GM12878 (cell line): ENCODE measurements around the gene TLR9. TPM values are rescaled to one million over a fixed set of nuclear protein-coding genes. Genes with fewer than 3 reads are reported as not detected.
A peak's percentile ranks its signal among the peaks of the same experiment; 100 is the strongest.

Experiments
- ATAC-seq: fragments of 200-7000 bp; cut with Tn5 transposase; 3 replicates; pipeline ENCODE4 v1.9.1; 2020; ENCODE audit warnings: mild to moderate bottlenecking, moderate library complexity
- BruUV-seq: library from RNA; stranded (reverse); fragments of 400-500 nt; replicated peaks from 2 replicates; lab custom pipeline; 2021; lab: Mats Ljungman, UMichigan
- CTCF ChIA-PET: fragments of 300-600 bp; sonication (Branson Sonifier 250); formaldehyde crosslinking; extraction: SDS; loops from one replicate; lab custom pipeline; 2021; ENCODE audit warnings: inconsistent platforms; lab: Yijun Ruan, JAX
- POLR2A ChIA-PET: fragments of 350-600 bp; formaldehyde crosslinking; extraction: SDS; loops from one replicate; lab custom pipeline; 2021; ENCODE audit warnings: inconsistent platforms; lab: Charles Lee
- RAD21 ChIA-PET: fragments of 300-600 bp; sonication (Branson Sonifier 250); formaldehyde crosslinking; loops from one replicate; lab custom pipeline; 2023; ENCODE audit warnings: antibody characterized with exemption; ENCODE audit not compliant: unreplicated experiment; lab: Charles Lee
- SMC1A ChIA-PET: fragments of 300-600 bp; sonication (Branson Sonifier 250); formaldehyde crosslinking; loops from one replicate; lab custom pipeline; 2023; ENCODE audit not compliant: unreplicated experiment, uncharacterized antibody; lab: Charles Lee
- DNase-seq: peaks from one replicate; pipeline ENCODE4 v3.0.0-alpha.2; 2011; ENCODE audit warnings: low read depth, low spot score
- FAIRE-seq: peaks from 3 replicates; lab custom pipeline; 2011; peaks lifted over from hg19 to GRCh38; lab: Jason Lieb, UNC
- H2AFZ ChIP-seq: 2 replicates; pipeline ENCODE4 v1.6.0; 2011; ENCODE audit warnings: low read depth, low read length, control low read depth; ENCODE audit not compliant: control insufficient read depth
- H3K27ac ChIP-seq: 2 replicates; pipeline ENCODE4 v1.5.1; 2011; ENCODE audit warnings: control low read depth; ENCODE audit not compliant: control insufficient read depth, insufficient read depth
- H3K27me3 ChIP-seq, 2 experiments: replicated peaks in 1 of 2; 2 replicates each; pipeline versions ENCODE4 v1.6.0 to v1.6.1; 2011; ENCODE audit warnings: low read length in 1 of 2; ENCODE audit not compliant: control insufficient read depth in 2 of 2, insufficient read depth in 2 of 2
- H3K36me3 ChIP-seq, 2 experiments: 2 replicates each; pipeline ENCODE4 v1.5.1; 2011; ENCODE audit warnings: low read length in 1 of 2; ENCODE audit not compliant: control insufficient read depth in 2 of 2, insufficient read depth in 2 of 2
- H3K4me1 ChIP-seq: 2 replicates; pipeline ENCODE4 v1.6.1; 2011; ENCODE audit warnings: mild to moderate bottlenecking, low read length, moderate library complexity, mixed read lengths; ENCODE audit not compliant: control insufficient read depth, insufficient read depth
- H3K4me2 ChIP-seq: 2 replicates; pipeline ENCODE4 v1.6.0; 2011; ENCODE audit warnings: control low read depth; ENCODE audit not compliant: control insufficient read depth, insufficient read depth
- H3K4me3 ChIP-seq: fragments of 200-600 bp; sonication (generic); 2 replicates; pipeline ENCODE4 v1.5.1; 2016
- H3K79me2 ChIP-seq: 2 replicates; pipeline ENCODE4 v1.6.0; 2011; ENCODE audit warnings: low read length; ENCODE audit not compliant: control insufficient read depth, insufficient read depth
- H3K9ac ChIP-seq: 2 replicates; pipeline ENCODE4 v1.8.0; 2011; ENCODE audit warnings: low read length, control low read depth, mixed read lengths; ENCODE audit not compliant: control insufficient read depth, insufficient read depth
- H3K9me3 ChIP-seq: replicated peaks from 3 replicates; pipeline ENCODE4 v1.5.1; 2011; ENCODE audit warnings: mild to moderate bottlenecking, low read length; ENCODE audit not compliant: control insufficient read depth, insufficient read depth
- H4K20me1 ChIP-seq: 2 replicates; pipeline ENCODE4 v1.6.0; 2011; ENCODE audit not compliant: control insufficient read depth, insufficient read depth
- ATF7 ChIP-seq: fragments of 450-650 bp; IDR thresholded peaks from 2 replicates; pipeline ENCODE4 v1.6.1; 2016; ENCODE audit warnings: low read depth, mild to moderate bottlenecking
- EED ChIP-seq: sonication (generic); IDR thresholded peaks from 2 replicates; pipeline ENCODE4 v1.6.1; 2016; ENCODE audit warnings: antibody characterized with exemption, low read depth
- KAT2A ChIP-seq: conservative IDR thresholded peaks from 2 replicates; pipeline ENCODE4 v1.6.1; 2011; ENCODE audit warnings: low read depth, low read length; ENCODE audit not compliant: control insufficient read depth
- KLF5 ChIP-seq: fragments of 450-650 bp; IDR thresholded peaks from 2 replicates; pipeline ENCODE4 v1.6.1; 2014; ENCODE audit warnings: mild to moderate bottlenecking; ENCODE audit not compliant: partially characterized antibody
- MYC ChIP-seq: IDR thresholded peaks from 2 replicates; pipeline ENCODE4 v1.6.1; 2011; ENCODE audit warnings: mild to moderate bottlenecking, low read length, moderate library complexity, inconsistent platforms; ENCODE audit not compliant: insufficient read depth, insufficient replicate concordance, insufficient read length, severe bottlenecking
- PML ChIP-seq: IDR thresholded peaks from 2 replicates; pipeline ENCODE4 v1.6.1; 2012; ENCODE audit warnings: low read length, inconsistent platforms
- SMAD1 ChIP-seq: fragments of 450-650 bp; IDR thresholded peaks from 2 replicates; pipeline ENCODE4 v1.6.1; 2018; ENCODE audit warnings: mild to moderate bottlenecking, low read depth; ENCODE audit not compliant: partially characterized antibody
- SUZ12 ChIP-seq: fragments of 200-600 bp; sonication (generic); IDR thresholded peaks from one replicate; pipeline ENCODE4 v1.6.1; 2018; ENCODE audit warnings: antibody characterized with exemption, mild to moderate bottlenecking; ENCODE audit not compliant: unreplicated experiment
- WGBS: methylation state at CpG from one replicate; pipeline ENCODE4 v1.1.6; 2016; ENCODE audit warnings: low lambda C conversion rate; ENCODE audit not compliant: insufficient replicate concordance, insufficient coverage; ENCODE audit errors: missing lambda C conversion rate; 5-methylcytosine and 5-hydroxymethylcytosine counted together
- in situ Hi-C: fragments of 300-500 bp; cut with MboI; formaldehyde crosslinking; loops from 9 replicates; pipeline ENCODE4 v1.14.3; 2018; ENCODE audit warnings: mixed read lengths
- intact Hi-C: fragments of 100-400 bp; cut with micrococcal nuclease; formaldehyde crosslinking; loops from one replicate; pipeline ENCODE4 v1.14.2; 2022; ENCODE audit not compliant: unreplicated experiment
- polyA plus RNA-seq, 11 experiments: library from polyadenylated mRNA; depleted of rRNA in 4 of 11; unstranded in 6 of 11; stranded (reverse) in 5 of 11; fragments of >200 nt; fragmentation: Nextera tagmentation in 4 of 11; fragmentation: Illumina TruSeq in 1 of 11; extraction: Ambion mirVana in 4 of 11; extraction: Trizol in 1 of 11; gene quantifications; 1 replicate in 1 of 11; 2 replicates in 10 of 11; pipeline versions ENCODE4 v1.2.1 to v1.2.3, GENCODE V29; 2011 to 2016; ENCODE audit warnings: inconsistent platforms in 2 of 11, missing spikeins in 2 of 11, low read depth in 1 of 11
- total RNA-seq, 4 experiments: library from RNA; depleted of rRNA in 3 of 4; stranded (reverse); fragments of >200 nt in 3 of 4; fragmentation: Illumina TruSeq in 1 of 4; extraction: Trizol in 1 of 4; gene quantifications; 2 replicates each; pipeline versions ENCODE4 v1.2.1 to v1.2.3, GENCODE V29; 2013 to 2021
- TF ChIP-seq, protein P1 (sequence below), 3 experiments: IDR thresholded peaks in 2 of 3; conservative IDR thresholded peaks in 1 of 3; 2 replicates each; pipeline ENCODE4 v1.5.1; 2011; ENCODE audit warnings: low read depth in 3 of 3, low read length in 3 of 3, mild to moderate bottlenecking in 3 of 3, control low read depth in 2 of 3, moderate library complexity in 2 of 3, inconsistent platforms in 1 of 3, mixed read lengths in 1 of 3; ENCODE audit not compliant: control insufficient read depth in 2 of 3, insufficient read depth in 1 of 3; ENCODE audit errors: extremely low read depth in 1 of 3
- TF ChIP-seq, protein P2 (sequence below): IDR thresholded peaks from 2 replicates; pipeline ENCODE4 v1.6.1; 2011; ENCODE audit warnings: borderline replicate concordance, low read depth, mild to moderate bottlenecking, moderate library complexity, mixed read lengths, low read length; ENCODE audit not compliant: insufficient read depth; ENCODE audit errors: extremely low read length

Gene TLR9
- total and polyA plus RNA-seq, 10 of the 15 experiments (the other 5 are each of a cell fraction or from before 2014, with no cell fraction given) = 0.10 to 4.8 (median 0.53) TPM; not detected in 1

DNA sequence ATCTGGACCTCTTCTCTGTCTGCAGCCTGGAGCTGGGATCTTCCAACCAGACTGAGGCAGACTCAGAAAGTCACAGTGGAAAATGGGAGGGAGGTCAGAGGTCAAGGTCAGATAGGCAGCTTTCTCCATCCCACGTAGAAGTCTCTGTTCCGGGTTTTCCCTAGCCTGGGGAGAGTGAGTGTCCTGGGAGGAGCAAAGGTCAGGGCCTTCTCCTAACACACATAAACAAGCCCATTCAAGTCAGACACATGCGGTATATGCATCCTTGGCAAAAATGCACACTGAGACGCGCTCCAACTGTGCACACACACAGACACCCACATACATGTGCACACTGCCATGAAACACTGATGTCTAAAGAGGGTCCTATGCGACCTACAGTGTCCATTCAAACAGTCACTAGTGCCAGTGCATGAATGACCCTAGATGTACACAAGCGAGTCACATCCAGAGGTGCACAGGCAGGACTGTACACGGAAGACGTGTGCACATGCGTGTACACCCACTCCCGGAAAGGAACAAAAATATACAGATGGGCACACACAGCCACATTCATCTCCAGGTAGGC lies 12.8 kb upstream of the TLR9 start (continued):
- TF ChIP-seq ATF7 (no peak), SUZ12 (no peak)
- TF ChIP-seq, all 136 proteins: peak for 16

DNA sequence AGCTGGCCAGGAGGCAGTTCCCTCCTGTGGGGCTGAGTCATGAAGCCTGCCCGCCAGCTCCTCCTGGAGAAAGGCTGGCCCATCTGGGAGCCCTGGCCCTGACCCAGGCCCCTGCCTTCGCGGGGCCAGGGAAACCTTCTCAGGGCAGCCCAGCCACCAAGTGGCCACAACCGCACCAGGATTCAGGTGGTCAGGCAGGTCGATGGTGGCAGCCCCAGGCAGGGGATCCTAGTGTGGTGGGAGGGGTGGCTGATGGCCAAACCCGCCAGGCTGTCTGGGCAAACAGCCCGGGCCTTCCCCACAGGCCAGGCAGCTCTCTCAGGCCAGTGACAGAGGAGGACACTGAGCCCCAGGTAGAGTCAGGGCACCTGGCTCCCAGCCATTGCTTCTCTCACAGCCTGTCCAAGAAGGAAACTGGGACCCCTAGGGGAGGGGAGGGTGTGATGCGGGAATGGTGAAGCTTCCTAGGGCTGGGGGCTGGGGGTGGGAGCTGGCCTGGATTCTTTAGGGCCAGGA lies 12.3 kb upstream of the TLR9 start:
- peak overlapping the region; percentile 93 for H3K4me3 ChIP-seq
- in situ Hi-C loops = no loop called here
- H4K20me1 ChIP-seq = no peaks in the 10 kb centered on the region
- no TSS peak for BruUV-seq
- TF ChIP-seq, protein P1, sequence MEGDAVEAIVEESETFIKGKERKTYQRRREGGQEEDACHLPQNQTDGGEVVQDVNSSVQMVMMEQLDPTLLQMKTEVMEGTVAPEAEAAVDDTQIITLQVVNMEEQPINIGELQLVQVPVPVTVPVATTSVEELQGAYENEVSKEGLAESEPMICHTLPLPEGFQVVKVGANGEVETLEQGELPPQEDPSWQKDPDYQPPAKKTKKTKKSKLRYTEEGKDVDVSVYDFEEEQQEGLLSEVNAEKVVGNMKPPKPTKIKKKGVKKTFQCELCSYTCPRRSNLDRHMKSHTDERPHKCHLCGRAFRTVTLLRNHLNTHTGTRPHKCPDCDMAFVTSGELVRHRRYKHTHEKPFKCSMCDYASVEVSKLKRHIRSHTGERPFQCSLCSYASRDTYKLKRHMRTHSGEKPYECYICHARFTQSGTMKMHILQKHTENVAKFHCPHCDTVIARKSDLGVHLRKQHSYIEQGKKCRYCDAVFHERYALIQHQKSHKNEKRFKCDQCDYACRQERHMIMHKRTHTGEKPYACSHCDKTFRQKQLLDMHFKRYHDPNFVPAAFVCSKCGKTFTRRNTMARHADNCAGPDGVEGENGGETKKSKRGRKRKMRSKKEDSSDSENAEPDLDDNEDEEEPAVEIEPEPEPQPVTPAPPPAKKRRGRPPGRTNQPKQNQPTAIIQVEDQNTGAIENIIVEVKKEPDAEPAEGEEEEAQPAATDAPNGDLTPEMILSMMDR (IDR thresholded peaks at IDR 0.05 in 2 of 3, conservative IDR thresholded peaks at IDR 0.05 in 1 of 3; ENCODE audit: control insufficient read depth in 2 of 3, extremely low read depth in 1 of 3, insufficient read depth in 1 of 3, low read depth in 3 of 3, low read length in 3 of 3) = 0 out of 6 replicates have a peak, but pooled peaks of 1 of the 3 experiments have one; percentile 4
- TF ChIP-seq KAT2A = no peak
- TF ChIP-seq EED = peak; percentile 1; the same call in 1 of the 2 replicates
- no peak for TF ChIP-seq KLF5
- no peak for TF ChIP-seq PML
- TF ChIP-seq, protein P2, sequence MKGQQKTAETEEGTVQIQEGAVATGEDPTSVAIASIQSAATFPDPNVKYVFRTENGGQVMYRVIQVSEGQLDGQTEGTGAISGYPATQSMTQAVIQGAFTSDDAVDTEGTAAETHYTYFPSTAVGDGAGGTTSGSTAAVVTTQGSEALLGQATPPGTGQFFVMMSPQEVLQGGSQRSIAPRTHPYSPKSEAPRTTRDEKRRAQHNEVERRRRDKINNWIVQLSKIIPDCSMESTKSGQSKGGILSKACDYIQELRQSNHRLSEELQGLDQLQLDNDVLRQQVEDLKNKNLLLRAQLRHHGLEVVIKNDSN = no peak
- no peak for TF ChIP-seq SMAD1
- no peak for TF ChIP-seq MYC
- no peaks in the 10 kb centered on the region for H3K9me3 ChIP-seq
- ATAC-seq (no peak), DNase-seq (no peak), FAIRE-seq (no peak)
- ChIA-PET RAD21 (interaction anchor here (1.2 to 1.8 kb wide), 6 partner anchors 8 to 51 kb away, joined by 3 to 12 read pairs (median 6); partner anchors contain the start of genes GLYCTK, PPM1M, TLR9 and WDR82), SMC1A (interaction anchor here (1.0 to 4.2 kb wide), 7 partner anchors 12 to 102 kb away, joined by 3 to 25 read pairs (median 7); partner anchors contain the start of gene TLR9), POLR2A (interaction anchor here (0.8 to 7.2 kb wide), 5 partner anchors 11 to 101 kb away, joined by 3 to 43 read pairs (median 7); partner anchors contain the start of genes TLR9 and WDR82), CTCF (interaction anchor here (0.8 to 3.8 kb wide), 13 partner anchors 11 to 184 kb away, joined by 3 to 26 read pairs (median 5); partner anchors contain the start of gene TLR9)
- WGBS = 60% methylated on average over 8 of the region's 8 CpGs
- peak overlapping the region; percentile 81 for H3K4me2 ChIP-seq
- peak overlapping the region; percentile 88 for H3K27ac ChIP-seq
- peaks cover 33% of the 10 kb centered on the region for H3K4me1 ChIP-seq
- peaks cover 2 to 5% of the 10 kb centered on the region in 2 experiments; a peak in 2 of 4 replicates for H3K36me3 ChIP-seq
- peaks cover 39% of the 10 kb centered on the region for H3K79me2 ChIP-seq
- intact Hi-C loops = loop anchor here (1.0 kb wide), 1 partner anchor 102 kb away; no protein-coding TSS in a partner anchor
- no peak overlapping the region for H2AFZ ChIP-seq
- no peaks in the 10 kb centered on the region for H3K27me3 ChIP-seq
- H3K9ac ChIP-seq = peak overlapping the region; percentile 87
